Activated CD4-positive, alpha-beta T cell treated with anti-CD3 and anti-CD28 coated beads, Interleukin-2, amount 50 U/mL, for 1 hour (primary cell): Measurements from ENCODE around the gene LRR1.
"Not testable (repeated sequence)": the region's sequence is repeated elsewhere in the genome, so short reads cannot be mapped to it uniquely, and the experiment has no call there.

Experiments used
- DNase-seq: peaks from one replicate; pipeline ENCODE4 v3.0.0-alpha.2; 2020

LRR1 gene, protein sequence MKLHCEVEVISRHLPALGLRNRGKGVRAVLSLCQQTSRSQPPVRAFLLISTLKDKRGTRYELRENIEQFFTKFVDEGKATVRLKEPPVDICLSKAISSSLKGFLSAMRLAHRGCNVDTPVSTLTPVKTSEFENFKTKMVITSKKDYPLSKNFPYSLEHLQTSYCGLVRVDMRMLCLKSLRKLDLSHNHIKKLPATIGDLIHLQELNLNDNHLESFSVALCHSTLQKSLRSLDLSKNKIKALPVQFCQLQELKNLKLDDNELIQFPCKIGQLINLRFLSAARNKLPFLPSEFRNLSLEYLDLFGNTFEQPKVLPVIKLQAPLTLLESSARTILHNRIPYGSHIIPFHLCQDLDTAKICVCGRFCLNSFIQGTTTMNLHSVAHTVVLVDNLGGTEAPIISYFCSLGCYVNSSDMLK

DNA sequence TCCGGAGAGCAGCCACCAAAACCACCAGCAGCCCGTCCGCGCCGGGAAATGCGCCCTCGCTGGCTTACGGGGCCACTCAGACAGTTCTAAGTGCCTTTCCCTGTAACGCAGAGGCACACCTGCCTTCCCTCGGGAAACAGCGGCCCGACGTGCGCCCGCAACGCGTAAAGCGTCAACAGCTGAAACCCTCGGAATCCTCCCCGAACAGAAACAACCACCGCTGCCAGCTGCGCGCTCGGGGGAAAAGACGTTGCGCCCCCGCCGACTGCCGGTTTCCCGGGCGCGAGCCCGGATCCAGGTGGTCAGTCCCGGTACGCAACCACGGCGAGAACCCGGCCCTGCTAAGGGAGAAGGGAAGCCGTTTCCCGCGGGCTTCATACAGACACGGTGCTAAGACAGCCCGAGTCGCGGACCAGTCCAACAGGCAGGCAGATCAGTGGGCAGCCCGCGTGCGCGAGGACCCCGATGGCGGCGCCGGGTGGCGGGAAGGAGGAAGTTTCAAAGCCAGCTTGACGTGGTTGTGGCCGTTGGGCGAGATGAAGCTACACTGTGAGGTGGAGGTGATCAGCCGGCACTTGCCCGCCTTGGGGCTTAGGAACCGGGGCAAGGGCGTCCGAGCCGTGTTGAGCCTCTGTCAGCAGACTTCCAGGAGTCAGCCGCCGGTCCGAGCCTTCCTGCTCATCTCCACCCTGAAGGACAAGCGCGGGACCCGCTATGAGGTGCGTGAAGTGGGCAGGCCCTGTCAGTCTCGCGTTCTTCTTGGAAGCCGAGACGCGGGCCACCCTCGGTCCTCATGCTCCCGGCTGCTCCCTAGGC is at the start of gene LRR1:
TSS of gene LRR1 (plus strand) at position 456 of the 816 bp plus-strand sequence. CDS start at position 537, 81 bp downstream.
- peak; percentile 88 for DNase-seq

DNA sequence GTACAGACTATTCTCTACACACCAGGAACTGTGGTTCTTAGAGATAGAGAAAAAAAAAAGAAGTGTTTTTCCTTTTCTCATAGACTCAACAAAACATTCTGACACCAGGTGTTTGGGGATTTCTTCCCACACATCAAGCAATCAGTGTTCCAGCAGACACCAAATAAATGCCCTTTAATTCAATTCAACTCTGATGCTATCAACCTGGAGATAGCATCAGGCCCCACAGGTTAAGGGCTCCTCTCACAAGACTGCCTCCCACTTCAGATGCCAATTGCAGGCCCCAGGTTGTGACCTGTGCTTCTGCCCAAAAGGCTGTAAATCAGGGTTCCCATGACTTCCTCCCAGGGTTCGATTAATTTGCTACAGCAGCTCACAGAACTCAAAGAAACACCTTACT is 49.3 kb upstream of the LRR1 start:
- DNase-seq, result no peak

DNA sequence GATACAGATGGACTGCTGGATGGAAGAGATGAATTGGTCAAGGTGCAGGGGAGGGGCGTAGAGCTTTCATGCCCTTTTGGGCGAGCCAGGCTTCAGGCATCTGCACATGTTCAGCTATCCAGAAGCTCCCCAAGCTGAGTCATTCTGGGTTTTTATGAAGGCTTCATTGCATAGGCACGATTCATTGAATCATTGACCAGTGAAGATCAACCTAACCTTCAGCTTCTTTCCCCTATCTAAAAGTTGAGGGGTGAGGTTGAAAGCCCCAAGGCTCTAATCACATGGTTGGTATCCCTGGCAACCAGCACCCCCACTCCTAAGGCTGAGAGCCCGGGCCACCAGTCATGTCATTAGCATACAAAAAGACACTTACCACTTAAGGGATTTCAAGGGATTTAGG is 48.9 kb upstream of the LRR1 start:
- DNase-seq, result no peak

DNA sequence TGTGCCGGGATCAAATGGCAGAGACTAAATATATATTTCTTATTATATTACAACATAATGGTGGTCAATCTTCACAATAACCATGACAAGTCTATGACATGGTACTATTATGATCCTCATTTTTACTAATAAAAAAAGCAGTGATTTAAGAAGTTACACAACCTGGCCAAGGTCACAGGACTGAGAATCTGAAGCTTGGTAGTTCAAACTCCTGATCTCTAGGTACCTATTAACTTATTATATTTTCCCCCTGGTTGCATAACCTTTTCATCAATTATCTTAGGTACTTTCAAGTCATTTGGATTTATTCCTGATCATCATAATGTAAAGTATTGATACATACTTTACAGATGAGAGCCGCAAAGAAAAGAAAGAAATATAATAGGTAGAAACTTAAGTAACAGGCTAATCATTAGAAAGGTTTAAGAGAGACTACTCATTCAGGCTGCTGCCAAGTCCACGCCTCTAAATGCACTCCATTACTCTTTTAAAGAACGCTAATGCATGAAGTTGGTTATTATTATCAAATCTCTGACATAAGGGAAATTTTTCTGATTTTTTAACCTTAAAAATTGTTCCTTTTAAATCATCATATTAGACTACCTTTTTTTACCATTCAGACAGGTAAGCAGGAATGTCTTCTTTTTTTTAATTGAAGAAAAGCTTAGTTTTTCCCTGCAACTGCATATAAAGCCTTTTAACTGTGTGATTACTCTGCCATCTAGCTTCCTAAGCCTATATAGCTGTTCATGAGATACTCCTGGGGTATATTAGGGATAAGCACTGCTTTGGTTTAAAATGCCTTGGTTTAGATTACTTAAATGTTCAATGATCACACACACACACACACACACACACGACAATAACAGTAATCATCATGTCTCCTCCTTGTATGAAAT is 48.2 kb upstream of the LRR1 start:
- DNase-seq, result no peak

DNA sequence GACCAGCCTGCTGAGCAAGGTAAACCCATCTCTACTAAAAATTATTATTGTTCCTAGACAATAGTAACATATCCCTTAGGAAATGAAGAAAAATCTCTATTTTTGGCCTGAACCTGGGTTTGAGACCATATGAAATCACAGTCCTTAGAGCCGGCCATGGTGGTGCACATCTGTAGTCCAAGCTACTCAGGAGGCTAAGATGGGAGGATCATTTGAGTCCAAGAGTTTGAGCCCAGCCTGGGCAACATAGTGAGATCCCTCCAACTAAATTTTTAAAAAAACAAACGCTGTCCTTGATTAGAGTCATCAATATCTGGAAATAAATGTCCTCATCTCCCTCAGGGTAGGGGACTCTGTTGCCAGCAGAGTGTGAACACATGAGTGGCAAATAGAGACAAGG is 47.2 kb upstream of the LRR1 start:
- DNase-seq, result no peak

DNA sequence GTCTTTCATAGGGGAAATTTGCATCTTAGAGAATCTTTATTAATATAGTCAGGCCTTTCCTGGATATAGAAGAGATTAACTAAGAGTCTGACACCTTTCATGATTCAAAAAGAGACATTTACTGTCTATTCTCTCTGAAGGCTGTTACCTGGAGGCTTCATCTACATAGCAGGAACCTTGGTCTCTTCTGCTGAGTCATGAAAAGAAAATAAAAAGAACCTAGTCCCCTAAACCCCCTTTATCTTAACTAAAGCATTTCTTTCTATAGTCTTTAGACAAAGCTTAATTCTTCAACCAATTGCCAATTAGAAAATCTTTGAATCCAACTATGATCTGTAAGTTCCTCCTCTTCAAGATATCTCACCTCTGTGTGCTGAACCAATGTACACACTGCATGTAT is 45.6 kb upstream of the LRR1 start:
- DNase-seq, result no peak

DNA sequence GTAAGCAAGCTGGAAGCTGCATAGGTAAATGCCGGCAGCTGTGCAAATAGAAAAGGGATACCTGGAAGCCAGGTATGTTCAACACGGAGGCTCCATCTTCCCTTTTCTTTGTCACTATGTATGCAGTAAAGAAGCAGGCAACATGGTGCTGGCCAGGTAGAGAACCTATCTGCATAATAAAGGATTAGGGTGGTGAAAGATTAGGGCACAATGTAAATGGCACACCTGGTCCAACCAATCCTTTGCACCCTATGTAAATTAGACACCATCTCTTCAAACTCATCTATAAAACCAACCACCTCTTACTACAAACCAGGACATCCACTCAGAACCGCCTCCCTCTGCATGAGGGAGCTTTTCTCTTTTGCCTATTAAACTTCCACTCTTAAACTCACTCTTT is 44.8 kb upstream of the LRR1 start:
- DNase-seq, result no peak

DNA sequence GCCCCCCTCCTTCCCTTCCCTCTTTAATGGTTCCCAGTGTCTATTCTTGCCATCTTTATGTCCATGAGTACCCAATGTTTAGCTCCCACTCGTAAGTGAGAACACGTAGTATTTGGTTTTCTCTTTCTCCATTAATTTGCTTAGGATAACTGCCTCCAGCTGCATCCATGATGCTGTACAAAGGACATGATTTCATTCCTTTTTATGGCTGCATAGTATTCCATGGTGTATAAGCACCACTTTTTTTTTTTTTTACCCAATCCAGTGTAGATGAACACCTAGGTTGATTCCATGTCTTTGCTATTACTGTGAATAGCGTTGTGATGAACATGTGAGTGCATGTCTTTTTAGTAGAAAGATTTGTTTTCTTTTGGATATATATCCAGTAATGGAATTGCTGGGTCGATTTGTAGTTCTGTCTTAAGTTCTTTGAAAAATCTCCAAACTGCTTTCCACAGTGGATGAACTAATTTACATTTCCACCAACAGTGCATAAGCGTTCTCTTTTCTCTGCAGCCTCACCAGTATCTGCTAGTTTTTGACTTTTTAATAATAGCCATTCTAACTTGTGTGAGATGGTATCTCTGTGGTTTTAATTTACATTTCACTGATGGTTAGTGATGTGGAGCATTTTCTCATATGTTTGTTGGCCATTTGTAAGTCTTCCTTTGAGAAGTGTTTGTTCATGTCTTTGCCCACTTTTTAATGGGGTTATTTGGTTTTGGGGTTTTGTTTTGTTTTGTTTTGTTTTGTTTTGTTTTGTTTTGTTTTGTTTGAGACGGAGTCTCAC is 38.6 kb upstream of the LRR1 start:
- no peak for DNase-seq

DNA sequence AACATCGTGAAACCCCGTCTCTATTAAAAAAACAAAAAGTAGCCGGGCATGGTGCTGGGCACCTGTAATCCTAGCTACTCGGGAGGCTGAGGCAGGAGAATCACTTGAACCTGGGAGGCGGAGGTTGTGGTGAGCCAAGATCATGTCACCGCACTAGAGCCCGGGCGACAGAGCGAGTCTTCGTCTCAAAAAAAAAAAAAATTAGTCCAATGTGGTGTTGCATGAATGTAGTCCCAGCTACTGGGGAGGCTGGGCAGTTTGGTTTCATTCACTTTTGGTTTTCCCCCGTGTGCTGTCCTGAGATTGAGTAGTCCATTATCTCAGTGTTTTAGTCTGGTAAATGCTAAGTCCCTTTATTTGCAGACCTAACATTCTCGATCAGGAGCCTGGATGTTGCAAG is 32.0 kb upstream of the LRR1 start:
- DNase-seq, result no peak

DNA sequence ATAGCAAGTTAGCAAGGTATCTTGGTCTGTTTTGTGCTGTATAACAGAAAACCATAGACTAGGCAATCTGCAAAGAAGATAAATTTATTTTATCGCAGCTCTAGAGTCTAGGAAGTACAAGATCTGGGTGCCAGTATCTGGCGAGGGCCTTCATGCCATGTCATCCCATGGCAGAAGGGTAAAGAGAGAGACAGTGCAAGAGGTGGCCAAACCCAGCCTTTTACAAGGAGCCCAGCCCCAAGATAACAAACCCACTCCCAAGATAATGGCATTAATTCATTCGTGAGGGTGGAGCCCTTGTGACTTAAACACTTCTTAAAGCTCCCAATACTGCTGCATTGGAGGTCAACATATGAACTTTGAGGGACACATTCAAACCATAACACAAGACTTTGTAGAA is 29.5 kb upstream of the LRR1 start:
- DNase-seq, result no peak

DNA sequence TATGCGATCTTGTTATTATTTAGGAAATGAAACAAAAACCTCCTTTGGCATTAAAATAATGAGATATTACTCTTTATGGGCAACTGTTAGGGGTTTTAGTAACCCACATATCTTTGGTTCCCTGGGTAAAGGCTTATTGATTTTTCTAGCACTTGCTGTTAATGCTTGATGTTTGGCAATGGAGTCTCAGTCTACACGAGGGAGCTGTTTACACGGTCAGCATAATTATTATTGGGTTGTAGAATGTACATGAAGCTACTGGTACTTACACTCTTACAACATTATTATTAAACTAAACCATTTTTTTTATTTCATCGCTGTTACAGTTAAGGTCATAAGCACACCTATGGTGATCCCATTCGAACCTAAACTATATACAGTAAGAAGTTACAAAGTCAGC is 24.7 kb upstream of the LRR1 start:
- DNase-seq, result no peak

DNA sequence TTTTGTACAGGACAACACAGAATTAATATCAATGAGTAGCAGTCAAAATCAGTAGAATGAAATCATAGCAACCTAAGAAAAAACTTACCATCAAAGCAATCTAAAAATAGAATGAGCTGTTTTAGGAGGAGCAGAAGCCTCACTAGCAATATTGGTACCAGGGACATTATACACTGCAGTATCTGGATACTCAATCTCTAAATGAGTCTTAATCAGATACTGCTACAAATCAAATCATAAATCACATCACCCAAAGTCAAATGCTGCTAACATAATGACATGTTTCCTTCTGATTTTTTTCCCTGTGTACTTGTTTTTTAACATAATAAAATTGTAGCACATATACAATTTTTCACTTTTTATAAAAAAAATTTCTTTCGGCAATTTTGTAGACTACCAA is 20.6 kb upstream of the LRR1 start:
- no peak for DNase-seq

DNA sequence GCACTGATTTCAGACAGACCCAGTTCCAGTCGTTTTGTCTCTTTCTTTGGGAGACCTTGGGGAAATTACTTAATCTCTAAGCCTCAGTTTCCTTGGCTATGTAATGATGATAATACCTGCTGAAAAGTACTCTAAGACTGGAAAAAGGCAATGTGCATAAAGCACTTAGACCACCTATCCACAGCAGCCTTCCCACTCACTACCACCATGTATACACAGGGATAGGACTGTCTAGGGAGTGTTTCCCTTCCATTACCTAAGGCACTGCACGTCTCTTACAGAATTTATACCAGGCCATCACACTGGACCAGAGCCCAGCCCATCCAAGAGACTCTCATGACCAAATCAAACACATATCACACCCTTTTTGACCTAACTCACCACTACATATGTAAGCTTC is 18.9 kb upstream of the LRR1 start:
- DNase-seq, result no peak

DNA sequence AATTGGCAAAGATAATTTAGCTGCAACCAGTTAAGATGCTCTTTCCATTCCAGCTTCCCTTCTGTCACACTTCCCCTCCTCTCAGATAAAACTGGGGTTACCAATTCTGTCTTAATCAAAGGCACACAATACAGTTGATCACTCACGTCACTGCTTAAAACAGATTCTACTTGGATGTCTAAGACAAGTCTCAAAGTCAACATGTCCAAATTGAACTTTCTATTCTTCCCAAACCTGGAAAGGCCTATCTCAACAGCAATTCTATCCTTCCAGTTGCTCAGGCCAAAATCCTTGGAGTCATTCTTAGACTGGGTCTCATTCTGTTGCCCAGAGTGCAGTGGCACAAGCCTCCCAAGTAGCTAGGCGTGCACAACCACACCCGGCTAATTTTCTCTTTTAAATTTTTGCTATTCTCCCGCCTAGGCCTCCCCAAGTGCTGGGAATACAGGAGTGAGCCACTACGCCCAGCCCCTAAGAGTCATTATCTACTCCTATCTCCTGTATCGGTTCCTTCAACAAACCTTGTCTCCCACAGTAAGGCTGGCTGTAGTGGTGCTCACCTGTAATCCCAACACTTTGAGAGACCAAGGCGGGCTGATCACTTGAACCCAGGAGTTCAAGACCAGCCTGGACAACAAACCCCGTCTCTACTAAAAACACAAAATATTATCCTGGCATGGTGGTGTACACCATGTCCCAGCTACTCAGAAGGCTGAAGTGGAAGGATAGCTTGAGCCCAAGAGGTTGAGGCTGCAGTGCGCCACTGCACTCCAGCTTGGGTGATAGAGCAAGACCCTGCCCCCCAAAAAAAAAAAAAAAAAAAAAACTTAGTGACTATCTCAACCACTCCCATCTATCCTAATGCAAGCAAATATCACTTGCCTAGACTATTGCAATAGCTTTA is 17.3 kb upstream of the LRR1 start:
- DNase-seq, result no peak

DNA sequence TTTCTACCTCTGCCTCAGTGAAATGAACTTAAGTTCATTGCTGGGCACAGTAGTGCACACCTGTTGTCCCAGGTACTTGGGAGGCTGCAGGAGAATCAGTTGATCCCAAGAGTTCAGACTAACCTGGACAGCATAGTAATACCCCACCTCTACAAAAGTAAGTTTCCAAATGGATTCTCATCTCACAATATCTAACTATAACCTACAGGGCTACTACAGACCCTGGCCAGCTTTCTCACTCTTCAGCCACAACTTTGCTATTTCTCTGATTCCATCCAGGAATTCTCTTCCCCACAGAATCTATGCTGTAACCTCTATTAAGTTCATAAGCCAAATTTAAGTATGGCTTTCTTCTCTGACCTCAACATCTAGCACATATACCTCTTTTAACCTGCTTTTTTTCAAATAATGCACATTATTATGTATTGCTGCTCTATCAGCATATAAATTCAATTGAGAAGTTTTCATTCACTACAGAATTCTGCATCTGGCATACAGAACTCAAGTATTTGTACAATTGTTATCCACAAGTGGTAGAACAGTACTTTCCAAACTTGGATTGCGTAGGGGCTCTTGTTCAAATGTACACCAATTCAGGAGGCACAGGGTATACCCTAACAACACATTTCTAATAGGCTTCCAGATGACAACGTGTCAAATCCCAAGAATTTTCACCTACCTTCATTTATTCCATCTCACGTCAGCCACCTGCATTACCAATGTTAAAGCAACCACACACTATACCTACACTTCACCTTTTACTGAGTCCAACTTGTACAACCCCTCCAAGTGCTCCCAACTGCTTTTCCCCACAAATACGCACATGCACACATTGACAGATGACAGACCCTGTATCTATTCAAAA is 16.4 kb upstream of the LRR1 start:
- no peak for DNase-seq

DNA sequence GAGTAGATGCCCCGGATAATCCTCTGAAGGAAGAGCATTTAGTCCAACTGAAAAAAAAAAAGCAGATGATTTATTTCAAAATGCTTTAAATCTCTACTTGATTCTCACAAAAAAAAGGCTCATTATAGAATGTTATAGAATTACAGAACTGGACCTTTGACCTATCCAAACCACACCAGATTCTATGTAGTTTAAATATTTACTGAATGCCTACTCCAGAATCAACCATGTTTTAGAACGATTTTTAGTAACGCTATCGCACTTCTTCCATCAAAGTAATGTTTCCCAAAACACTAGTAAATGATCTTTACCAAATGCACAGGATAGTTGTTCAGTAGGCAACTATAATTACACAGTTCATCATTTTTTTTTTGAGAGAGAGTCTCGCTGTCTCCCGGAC is 15.1 kb upstream of the LRR1 start:
- DNase-seq, result no peak

DNA sequence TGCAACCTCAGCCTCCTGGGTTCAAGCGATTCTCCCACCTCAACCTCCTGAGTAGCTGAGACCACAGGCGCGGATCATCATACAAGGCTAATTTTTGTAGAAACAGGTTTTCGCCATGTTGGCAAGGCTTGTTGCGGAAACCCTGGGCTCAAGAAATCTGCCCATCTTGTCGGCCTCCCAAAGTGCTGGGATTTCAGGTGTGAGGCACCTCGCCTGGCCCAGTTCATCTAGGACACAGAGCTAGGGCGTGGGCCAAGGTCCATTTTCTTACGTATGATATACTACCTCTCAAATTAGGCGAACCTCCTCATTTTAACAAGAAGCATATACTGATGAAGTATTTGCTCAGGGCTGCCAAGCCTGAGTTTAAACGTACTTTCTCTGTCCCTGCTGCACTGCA is 14.7 kb upstream of the LRR1 start:
- no peak for DNase-seq

DNA sequence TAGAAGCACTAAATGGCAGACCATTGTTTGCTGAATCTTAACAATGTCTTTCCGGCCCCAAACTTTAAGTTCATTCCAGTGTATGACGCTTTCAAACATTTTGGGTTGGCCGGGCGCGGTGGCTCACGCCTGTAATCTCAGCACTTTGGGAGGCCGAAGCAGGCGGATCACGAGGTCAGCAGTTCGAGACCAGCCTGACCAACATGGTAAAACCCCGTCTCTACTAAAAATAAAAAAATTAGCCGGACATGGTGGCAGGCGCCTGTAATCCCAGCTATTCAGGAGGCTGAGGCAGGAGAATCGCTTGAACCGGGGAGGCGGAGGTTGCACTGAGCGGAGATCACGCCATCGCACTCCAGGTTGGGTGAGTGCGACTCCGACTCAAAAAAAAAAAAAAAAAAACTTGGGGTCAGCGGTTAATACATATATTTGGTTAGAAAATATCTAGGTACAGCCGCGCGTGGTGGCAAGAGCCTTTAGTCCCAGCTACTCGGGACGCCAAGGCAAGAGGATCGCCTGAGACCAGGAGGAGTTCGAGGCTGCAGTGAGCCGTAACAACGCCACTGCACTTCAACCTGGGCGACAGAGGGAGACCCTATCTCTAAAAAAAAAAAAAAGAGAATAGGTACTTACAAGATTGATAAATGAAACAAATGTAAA is 13.6 kb upstream of the LRR1 start:
- DNase-seq, result not testable (repeated sequence)

DNA sequence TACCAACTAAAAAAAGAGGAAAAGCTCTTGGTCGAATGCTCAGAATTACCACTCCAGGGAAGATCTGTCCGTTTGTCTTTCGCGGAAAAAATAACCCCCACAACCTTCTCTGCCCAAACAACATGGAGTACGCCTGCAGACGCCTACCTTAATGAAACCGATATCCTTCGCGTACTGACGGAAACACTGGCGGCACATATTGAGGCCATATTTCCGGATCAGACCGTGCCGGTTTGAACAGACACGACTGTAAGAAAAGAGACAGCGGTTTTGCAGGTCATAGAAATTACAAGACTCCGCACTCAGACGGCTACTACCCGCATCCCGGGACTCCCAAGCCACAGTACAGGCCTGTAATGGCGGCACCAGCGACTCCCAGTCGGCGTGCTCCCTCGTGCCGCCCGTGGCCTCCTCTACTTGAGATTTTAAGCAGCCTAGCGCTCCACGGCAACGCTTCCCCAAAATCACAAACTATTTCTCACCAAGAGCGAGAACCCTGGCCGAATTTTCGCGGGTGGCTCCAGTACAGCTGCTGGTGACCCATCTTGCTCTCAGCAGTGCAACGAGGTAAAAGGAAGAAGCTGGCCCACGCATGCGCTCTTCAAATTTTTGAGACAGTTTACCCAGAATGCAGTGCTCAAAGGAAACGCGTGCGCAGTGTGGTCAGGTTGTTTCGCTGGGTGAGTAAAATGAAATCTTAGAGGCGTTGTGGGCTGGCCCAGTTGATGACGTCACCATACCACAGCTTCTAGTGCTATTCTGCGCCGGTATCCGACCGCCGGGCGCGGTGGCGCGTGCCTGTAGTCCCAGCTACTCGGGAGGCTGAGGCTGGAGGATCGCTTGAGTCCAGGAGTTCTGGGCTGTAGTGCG is 12.7 kb upstream of the LRR1 start, which contains the start of gene RPS29:
TSS of gene RPS29 (minus strand) at position 578 of the 870 bp plus-strand sequence. CDS start at position 544, 34 bp downstream.
- DNase-seq, result peak; percentile 97
